Measurements from ENCODE around the gene DUSP10. TPM values are rescaled to one million over a fixed set of nuclear protein-coding genes. Genes with fewer than 3 reads are reported as not detected.

DUSP10 gene
- total RNA-seq, 1 experiment from 2014 or later, result 6.2 TPM

DNA sequence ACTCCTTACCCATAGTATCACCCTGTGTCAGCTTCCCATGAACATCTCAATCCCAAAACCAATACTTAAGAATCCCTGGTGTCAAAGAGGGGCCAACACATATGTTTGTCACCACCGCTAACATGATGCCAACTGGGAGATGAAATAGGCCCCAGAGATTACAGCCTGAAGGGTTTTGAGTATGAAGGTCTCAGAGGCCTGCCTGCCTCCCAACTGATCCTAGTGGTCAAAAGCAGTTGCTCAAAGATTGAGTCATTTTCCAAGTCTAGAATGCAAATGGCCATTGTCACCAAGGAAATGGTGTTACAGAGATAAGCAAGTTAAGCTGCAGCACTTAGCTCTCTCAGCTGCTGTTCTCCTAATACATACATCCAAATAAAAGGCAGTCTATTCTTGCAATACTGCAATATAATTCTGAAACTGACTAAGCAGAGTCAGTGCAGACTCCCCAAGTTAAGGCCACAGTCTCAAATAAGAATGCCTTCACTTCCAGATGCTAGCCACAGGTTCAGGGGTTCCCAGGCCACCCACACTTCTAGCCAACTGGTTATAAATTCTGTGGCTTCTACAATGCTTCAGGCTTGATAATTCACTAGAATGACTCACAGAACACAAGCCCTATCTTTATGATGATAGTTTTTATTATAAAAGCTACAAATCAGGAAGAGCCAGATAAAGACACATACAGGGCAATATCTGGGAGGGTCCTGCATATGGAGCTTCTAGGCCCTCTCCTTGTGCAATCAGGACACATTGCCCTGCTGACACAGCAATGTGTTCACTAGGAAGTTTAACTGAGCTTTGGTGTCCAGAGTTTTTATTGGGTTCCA lies 18.7 kb downstream of the DUSP10 start:
- no peaks in the 10 kb centered on the region for H3K27me3 ChIP-seq (ENCODE audit: low read length)
- no peak overlapping the region for H3K4me2 ChIP-seq (ENCODE audit: low read length)
- ATAC-seq (no peak), DNase-seq (no peak)
- TF ChIP-seq, protein P1, sequence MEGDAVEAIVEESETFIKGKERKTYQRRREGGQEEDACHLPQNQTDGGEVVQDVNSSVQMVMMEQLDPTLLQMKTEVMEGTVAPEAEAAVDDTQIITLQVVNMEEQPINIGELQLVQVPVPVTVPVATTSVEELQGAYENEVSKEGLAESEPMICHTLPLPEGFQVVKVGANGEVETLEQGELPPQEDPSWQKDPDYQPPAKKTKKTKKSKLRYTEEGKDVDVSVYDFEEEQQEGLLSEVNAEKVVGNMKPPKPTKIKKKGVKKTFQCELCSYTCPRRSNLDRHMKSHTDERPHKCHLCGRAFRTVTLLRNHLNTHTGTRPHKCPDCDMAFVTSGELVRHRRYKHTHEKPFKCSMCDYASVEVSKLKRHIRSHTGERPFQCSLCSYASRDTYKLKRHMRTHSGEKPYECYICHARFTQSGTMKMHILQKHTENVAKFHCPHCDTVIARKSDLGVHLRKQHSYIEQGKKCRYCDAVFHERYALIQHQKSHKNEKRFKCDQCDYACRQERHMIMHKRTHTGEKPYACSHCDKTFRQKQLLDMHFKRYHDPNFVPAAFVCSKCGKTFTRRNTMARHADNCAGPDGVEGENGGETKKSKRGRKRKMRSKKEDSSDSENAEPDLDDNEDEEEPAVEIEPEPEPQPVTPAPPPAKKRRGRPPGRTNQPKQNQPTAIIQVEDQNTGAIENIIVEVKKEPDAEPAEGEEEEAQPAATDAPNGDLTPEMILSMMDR (conservative IDR thresholded peaks at IDR 0.05; ENCODE audit: low read depth, low read length), result no peak
- TF ChIP-seq EZH2 (IDR thresholded peaks at IDR 0.05; ENCODE audit: low read length, unreplicated experiment) (no peak), EZH2phosphoT487 (IDR thresholded peaks at IDR 0.05; ENCODE audit: borderline replicate concordance, low read length) (no peak)
- no peak overlapping the region for H2AFZ ChIP-seq (ENCODE audit: low read length)
- no peaks in the 10 kb centered on the region for H3F3A ChIP-seq (ENCODE audit: low read length, unreplicated experiment)
- H3K9ac ChIP-seq (ENCODE audit: low read length), result no peak overlapping the region
- H3K9me2 ChIP-seq (replicated peaks; ENCODE audit: low read length), result no peaks in the 10 kb centered on the region
- H3K27ac ChIP-seq (ENCODE audit: low read length), result no peak overlapping the region
- intact Hi-C loops (cut with micrococcal nuclease), result no loop called here
- no TSS peak for BruUV-seq (replicated peaks)
- H3K4me1 ChIP-seq (ENCODE audit: insufficient read depth, low read length), result peaks cover 29% of the 10 kb centered on the region
- H3K36me3 ChIP-seq (ENCODE audit: low read depth, low read length), result peaks cover 8% of the 10 kb centered on the region
- POLR2A ChIA-PET (ENCODE audit: unreplicated experiment), result no interaction called here
- H4K20me1 ChIP-seq (ENCODE audit: low read length), result no peaks in the 10 kb centered on the region
- no peaks in the 10 kb centered on the region; the same call in 1 of the 2 replicates for H3K9me3 ChIP-seq (ENCODE audit: low read length)
- H3K4me3 ChIP-seq (ENCODE audit: low read length), result no peak overlapping the region
- no peaks in the 10 kb centered on the region for H3K79me2 ChIP-seq (ENCODE audit: low read length)
- CTCF ChIA-PET, result no interaction called here

DNA sequence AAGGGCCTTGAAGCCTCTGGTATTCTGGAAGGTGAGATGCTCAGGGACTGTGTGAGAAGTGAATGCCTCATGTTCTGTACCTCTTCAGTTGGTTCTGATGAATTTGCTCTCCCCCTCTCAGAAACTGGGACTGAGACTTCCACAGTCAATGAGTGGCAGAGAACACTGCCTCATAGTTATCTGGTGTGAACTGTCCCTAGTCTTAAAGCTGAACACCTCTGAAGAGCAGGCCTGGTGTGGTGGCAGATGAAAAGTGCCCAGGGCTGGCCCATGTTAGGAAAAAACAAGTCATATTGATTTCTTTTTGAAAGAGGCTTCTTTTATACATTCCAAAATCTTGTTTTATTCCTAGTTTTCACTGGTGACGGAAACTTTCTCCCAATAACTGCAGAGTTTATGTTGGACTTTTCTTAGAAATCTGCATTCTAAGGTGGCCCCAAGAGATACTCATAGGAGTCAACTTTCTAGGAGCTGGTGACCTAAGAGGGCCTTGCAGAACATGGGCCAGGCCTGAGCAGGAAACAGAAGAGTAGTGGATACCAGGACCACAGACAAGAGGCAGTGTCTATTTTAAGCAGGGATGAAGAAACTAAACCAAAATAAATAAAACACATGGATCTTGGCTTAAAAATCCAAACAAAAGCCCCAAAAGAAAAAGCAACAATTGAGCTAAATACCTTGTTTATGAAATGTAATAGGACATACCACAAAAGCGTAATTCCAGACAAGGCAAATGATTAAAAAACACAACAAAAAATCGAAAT lies 19.5 kb downstream of the DUSP10 start:
- BruUV-seq (replicated peaks), result no TSS peak
- DNase-seq (no peak), ATAC-seq (no peak)
- no peaks in the 10 kb centered on the region for H4K20me1 ChIP-seq (ENCODE audit: low read length)
- peaks cover 8% of the 10 kb centered on the region for H3K36me3 ChIP-seq (ENCODE audit: low read depth, low read length)
- H3K9ac ChIP-seq (ENCODE audit: low read length), result no peak overlapping the region
- H3K27ac ChIP-seq (ENCODE audit: low read length), result no peak overlapping the region
- ChIA-PET CTCF (no interaction called here), POLR2A (ENCODE audit: unreplicated experiment) (no interaction called here)
- peaks cover 36% of the 10 kb centered on the region for H3K4me1 ChIP-seq (ENCODE audit: insufficient read depth, low read length)
- H3K9me3 ChIP-seq (ENCODE audit: low read length), result no peaks in the 10 kb centered on the region; the same call in 1 of the 2 replicates
- no peak overlapping the region for H3K4me3 ChIP-seq (ENCODE audit: low read length)
- no peaks in the 10 kb centered on the region for H3K27me3 ChIP-seq (ENCODE audit: low read length)
- intact Hi-C loops (cut with micrococcal nuclease), result no loop called here
- no peaks in the 10 kb centered on the region for H3F3A ChIP-seq (ENCODE audit: low read length, unreplicated experiment)
- H3K4me2 ChIP-seq (ENCODE audit: low read length), result no peak overlapping the region
- no peaks in the 10 kb centered on the region for H3K9me2 ChIP-seq (replicated peaks; ENCODE audit: low read length)
- H3K79me2 ChIP-seq (ENCODE audit: low read length), result no peaks in the 10 kb centered on the region
- TF ChIP-seq, protein P1 (conservative IDR thresholded peaks at IDR 0.05; ENCODE audit: low read depth, low read length), result no peak
- TF ChIP-seq EZH2 (IDR thresholded peaks at IDR 0.05; ENCODE audit: low read length, unreplicated experiment) (no peak), EZH2phosphoT487 (IDR thresholded peaks at IDR 0.05; ENCODE audit: borderline replicate concordance, low read length) (no peak)
- H2AFZ ChIP-seq (ENCODE audit: low read length), result no peak overlapping the region

Data from PC-3 (cell line).